ENCODE results near the gene PDZD8.

The PDZD8 gene

GRCh38 chr10:117375360-117376178 is at the start of gene PDZD8:
Gene PDZD8 (minus strand): TSS chr10:117375440. CDS start chr10:117375227, 213 bp downstream.
- DNase-seq (ENCODE audit: low read depth) = peak; percentile 90

GRCh38 chr10:117424171-117424570 is 48.9 kb upstream of the PDZD8 start:
- no peak for DNase-seq (ENCODE audit: low read depth)

GRCh38 chr10:117421985-117422384 is 46.7 kb upstream of the PDZD8 start:
- DNase-seq (ENCODE audit: low read depth) = no peak

- DNase-seq (ENCODE audit: low read depth) = no peak
These were observed 45.5 kb upstream of the PDZD8 start for GRCh38 chr10:117420768-117421167.

GRCh38 chr10:117419921-117420320 is 44.7 kb upstream of the PDZD8 start:
- DNase-seq (ENCODE audit: low read depth) = no peak

- DNase-seq (ENCODE audit: low read depth) = no peak
These were observed 43.9 kb upstream of the PDZD8 start for GRCh38 chr10:117419159-117419558.

GRCh38 chr10:117418121-117418520 is 42.9 kb upstream of the PDZD8 start:
- no peak for DNase-seq (ENCODE audit: low read depth)

GRCh38 chr10:117417196-117417595 is 42.0 kb upstream of the PDZD8 start:
- no peak for DNase-seq (ENCODE audit: low read depth)

GRCh38 chr10:117413928-117414618 is 38.8 kb upstream of the PDZD8 start:
- DNase-seq (ENCODE audit: low read depth) = no peak

- DNase-seq (ENCODE audit: low read depth) = no peak
These were observed 37.3 kb upstream of the PDZD8 start for GRCh38 chr10:117412469-117413010.

- no peak for DNase-seq (ENCODE audit: low read depth)
These were observed 36.5 kb upstream of the PDZD8 start for GRCh38 chr10:117411479-117412399.

- DNase-seq (ENCODE audit: low read depth) = no peak
These were observed 35.3 kb upstream of the PDZD8 start for GRCh38 chr10:117410557-117410956.

- no peak for DNase-seq (ENCODE audit: low read depth)
These were observed 34.5 kb upstream of the PDZD8 start for GRCh38 chr10:117409549-117410305.

- no peak for DNase-seq (ENCODE audit: low read depth)
These were observed 33.5 kb upstream of the PDZD8 start for GRCh38 chr10:117408436-117409384.

- no peak for DNase-seq (ENCODE audit: low read depth)
These were observed 30.5 kb upstream of the PDZD8 start for GRCh38 chr10:117405730-117406129.

- no peak for DNase-seq (ENCODE audit: low read depth)
These were observed 25.1 kb upstream of the PDZD8 start for GRCh38 chr10:117400329-117400728.

- no peak for DNase-seq (ENCODE audit: low read depth)
These were observed 24.3 kb upstream of the PDZD8 start for GRCh38 chr10:117399341-117400196.

- DNase-seq (ENCODE audit: low read depth) = no peak
These were observed 22.8 kb upstream of the PDZD8 start for GRCh38 chr10:117398029-117398428.
